K562 (cell line): ENCODE data around the gene LLGL1. TPM values are rescaled to one million over a fixed set of nuclear protein-coding genes. Genes with fewer than 3 reads are reported as not detected.

ENCODE experiments used
- ATAC-seq: fragments of 200-7000 bp; cut with Tn5 transposase; 3 replicates; pipeline ENCODE4 v1.9.1; 2020; ENCODE audit warnings: moderate library complexity
- BruUV-seq: library from RNA; stranded (reverse); fragments of 400-500 nt; replicated peaks from 2 replicates; lab custom pipeline; 2021; lab: Mats Ljungman, UMichigan
- CTCF ChIA-PET: fragments of 300-600 bp; formaldehyde crosslinking; extraction: SDS; loops from one replicate; lab custom pipeline; 2021; ENCODE audit warnings: low intra/inter-chr PET ratio; lab: Yijun Ruan, JAX
- POLR2A ChIA-PET: fragments of 300-600, 350-650 bp; sonication (Branson Sonifier 250); formaldehyde crosslinking; extraction: SDS; loops from one replicate; lab custom pipeline; 2021; ENCODE audit warnings: antibody characterized with exemption, inconsistent platforms; lab: Yijun Ruan, JAX
- DNase-seq, 4 experiments: peaks; one replicate each; pipeline versions ENCODE4 v3.0.0 to v3.0.0-alpha.2; 2011 to 2018; ENCODE audit warnings: low spot score in 3 of 4, mixed read lengths in 3 of 4; ENCODE audit errors: extremely low read depth in 1 of 4
- FAIRE-seq: peaks from 2 replicates; lab custom pipeline; 2011; peaks lifted over from hg19 to GRCh38; lab: Jason Lieb, UNC
- H2AFZ ChIP-seq: 2 replicates; pipeline ENCODE4 v1.6.0; 2011; ENCODE audit warnings: low read depth, low read length, control low read depth, inconsistent platforms
- H3K27ac ChIP-seq: fragments of 200-600 bp; 3 replicates; pipeline ENCODE4 v1.8.0; 2011; ENCODE audit warnings: low read depth, mild to moderate bottlenecking, control low read depth, inconsistent platforms, low read length, moderate library complexity, mixed read lengths; ENCODE audit errors: extremely low read depth
- H3K27me3 ChIP-seq, 2 experiments: fragments of 300-600 bp in 1 of 2; 2 replicates in 1 of 2; 3 replicates in 1 of 2; pipeline versions ENCODE4 v1.6.0 to v1.8.0; 2011; ENCODE audit warnings: inconsistent platforms in 2 of 2, low read length in 2 of 2, mild to moderate bottlenecking in 1 of 2, mixed read lengths in 1 of 2, moderate library complexity in 1 of 2; ENCODE audit not compliant: control insufficient read depth in 2 of 2, insufficient read depth in 2 of 2
- H3K36me3 ChIP-seq: fragments of 300-600 bp; 3 replicates; pipeline ENCODE4 v1.8.0; 2011; ENCODE audit warnings: mild to moderate bottlenecking, low read length, inconsistent platforms; ENCODE audit not compliant: control insufficient read depth, insufficient read depth
- H3K4me1 ChIP-seq, 2 experiments: fragments of 200-600 bp in 1 of 2; replicated peaks in 1 of 2; 2 replicates in 1 of 2; 3 replicates in 1 of 2; pipeline versions ENCODE4 v1.5.1 to v1.8.0; 2011; ENCODE audit warnings: inconsistent platforms in 2 of 2, low read length in 2 of 2, mild to moderate bottlenecking in 1 of 2, mixed read lengths in 1 of 2, moderate library complexity in 1 of 2; ENCODE audit not compliant: control insufficient read depth in 2 of 2, insufficient read depth in 2 of 2
- H3K4me2 ChIP-seq: 2 replicates; pipeline ENCODE4 v1.6.1; 2011; ENCODE audit warnings: low read length, control low read depth, inconsistent platforms, mixed read lengths; ENCODE audit not compliant: insufficient read depth
- H3K4me3 ChIP-seq: fragments of 200-600 bp; sonication (generic), shearing (Covaris generic); 2 replicates; pipeline ENCODE4 v1.5.1; 2016; ENCODE audit warnings: control low read depth, inconsistent platforms
- H3K79me2 ChIP-seq: fragments of 200-600 bp; 3 replicates; pipeline ENCODE4 v1.8.0; 2011; ENCODE audit warnings: low read length, inconsistent platforms; ENCODE audit not compliant: control insufficient read depth, insufficient read depth
- H3K9ac ChIP-seq, 2 experiments: 2 replicates each; pipeline versions ENCODE4 v1.6.0 to v1.6.1; 2011; ENCODE audit warnings: low read depth in 2 of 2, low read length in 2 of 2, control low read depth in 1 of 2, inconsistent platforms in 1 of 2, mild to moderate bottlenecking in 1 of 2, mixed read lengths in 1 of 2; ENCODE audit not compliant: insufficient read depth in 1 of 2
- H3K9me1 ChIP-seq: one replicate; pipeline ENCODE4 v1.6.0; 2011; ENCODE audit warnings: inconsistent platforms, mild to moderate bottlenecking, low read length, moderate library complexity; ENCODE audit not compliant: control insufficient read depth, insufficient read depth
- H3K9me3 ChIP-seq: replicated peaks from 2 replicates; pipeline ENCODE4 v1.5.1; 2011; ENCODE audit warnings: low read depth, low read length, inconsistent platforms; ENCODE audit not compliant: control insufficient read depth, insufficient read depth
- H4K20me1 ChIP-seq: replicated peaks from 2 replicates; pipeline ENCODE4 v1.6.1; 2011; ENCODE audit warnings: low read length, inconsistent platforms, mixed read lengths; ENCODE audit not compliant: control insufficient read depth, insufficient read depth
- CREB3L1 ChIP-seq: fragments of 450-650 bp; IDR thresholded peaks from 2 replicates; pipeline ENCODE4 v1.6.1; 2014; ENCODE audit warnings: low read depth, mild to moderate bottlenecking, moderate library complexity, borderline replicate concordance
- CTCF ChIP-seq, 3 experiments: IDR thresholded peaks in 2 of 3; conservative IDR thresholded peaks in 1 of 3; 2 replicates each; pipeline ENCODE4 v1.5.1; 2011 to 2012; ENCODE audit warnings: low read length in 3 of 3, mild to moderate bottlenecking in 3 of 3, control low read depth in 2 of 3, improper control_type of control experiment in 1 of 3, inconsistent platforms in 1 of 3, low read depth in 1 of 3, mixed read lengths in 1 of 3, moderate library complexity in 1 of 3; ENCODE audit not compliant: insufficient read depth in 2 of 3
- CTCFL ChIP-seq: IDR thresholded peaks from 2 replicates; pipeline ENCODE4 v1.6.1; 2011; ENCODE audit warnings: borderline replicate concordance, low read depth, mild to moderate bottlenecking, moderate library complexity, low read length; ENCODE audit not compliant: insufficient read depth, poor library complexity, severe bottlenecking
- PRDM10 ChIP-seq: fragments of 450-650 bp; IDR thresholded peaks from 2 replicates; pipeline ENCODE4 v1.6.1; 2018; ENCODE audit not compliant: partially characterized antibody
- PTBP1 ChIP-seq: fragments of 200-400 bp; formaldehyde crosslinking; IDR thresholded peaks from 2 replicates; pipeline ENCODE4 v1.6.1; 2017; ENCODE audit warnings: low read depth, low read length
- THRA ChIP-seq: fragments of 450-650 bp; IDR thresholded peaks from 2 replicates; pipeline ENCODE4 v1.6.1; 2017; ENCODE audit warnings: mild to moderate bottlenecking, moderate library complexity
- ZNF23 ChIP-seq: fragments of 250-450 bp; sonication (Bioruptor Pico); IDR thresholded peaks from 2 replicates; pipeline ENCODE4 v1.4.0; 2020; ENCODE audit warnings: mild to moderate bottlenecking
- ZNF764 ChIP-seq: fragments of 250-450 bp; sonication (Bioruptor Pico); IDR thresholded peaks from 2 replicates; pipeline ENCODE4 v1.4.0; 2020; ENCODE audit warnings: low read depth, mild to moderate bottlenecking, moderate library complexity
- WGBS: fragments of 100-300 bp; shearing (Covaris generic); methylation state at CpG from one replicate; pipeline ENCODE4 v1.1.6; 2016; ENCODE audit warnings: low coverage, mixed read lengths; ENCODE audit not compliant: insufficient coverage; ENCODE audit errors: missing lambda C conversion rate; 5-methylcytosine and 5-hydroxymethylcytosine counted together
- in situ Hi-C: fragments of 300-500 bp; cut with MboI; formaldehyde crosslinking; loops from 4 replicates; pipeline ENCODE4 v1.15.0; 2018; ENCODE audit warnings: inconsistent platforms, mixed read lengths
- intact Hi-C: fragments of 100-400 bp; cut with micrococcal nuclease; formaldehyde crosslinking; loops from 2 replicates; pipeline ENCODE4 v1.14.2; 2022
- polyA plus RNA-seq, 8 experiments: library from polyadenylated mRNA; depleted of rRNA in 4 of 8; stranded (reverse) in 5 of 8; unstranded in 3 of 8; fragments of >200 nt; fragmentation: Nextera tagmentation in 2 of 8; fragmentation: Illumina TruSeq in 1 of 8; extraction: Ambion mirVana in 2 of 8; extraction: Trizol in 1 of 8; gene quantifications; 2 replicates each; pipeline versions ENCODE4 v1.2.1 to v1.2.3, GENCODE V29; 2011 to 2014; ENCODE audit warnings: inconsistent platforms in 1 of 8, missing spikeins in 1 of 8
- total RNA-seq, 7 experiments: library from RNA; depleted of rRNA in 6 of 7; stranded (reverse); fragments of >200 nt in 6 of 7; fragmentation: Illumina TruSeq in 2 of 7; extraction: Trizol in 2 of 7; gene quantifications; 2 replicates each; pipeline versions ENCODE4 v1.2.1 to v1.2.3, GENCODE V29; 2011 to 2021; ENCODE audit warnings: low replicate concordance in 1 of 7

The LLGL1 gene
- total and polyA plus RNA-seq, 9 of the 15 experiments (the other 6 are each of a cell fraction or from before 2014, with no cell fraction given) = 0.11 to 12.9 (median 5.3) TPM; not detected in 1

GRCh38 chr17:18191236-18191667 is 34.2 kb upstream of the LLGL1 start (continued):
- TF ChIP-seq ZNF23 (CRISPR knock-in tag) (no peak), ZNF764 (no peak), THRA (no peak)

GRCh38 chr17:18191967-18192366 is 33.5 kb upstream of the LLGL1 start:
- peak in 1 of 4 experiments; percentile 37 for DNase-seq
- no peak for FAIRE-seq
- Histone ChIP-seq H3K9me1 (no peaks in the 10 kb centered on the region), H2AFZ (no peak overlapping the region), H3K9ac (no peak overlapping the region), H3K4me1 (peaks cover 11 to 23% of the 10 kb centered on the region in 2 experiments; a peak in 4 of 5 replicates), H3K27ac (no peak overlapping the region), H3K36me3 (peaks cover 80% of the 10 kb centered on the region; the same call in 2 of the 3 replicates), H3K4me2 (no peak overlapping the region), H3K79me2 (peaks cover 86% of the 10 kb centered on the region), H3K4me3 (no peak overlapping the region), H4K20me1 (peaks cover 26% of the 10 kb centered on the region), H3K27me3 (no peaks in the 10 kb centered on the region), H3K9me3 (no peaks in the 10 kb centered on the region)
- intact Hi-C loops = no loop called here
- in situ Hi-C loops = no loop called here
- ATAC-seq = peak; percentile 84
- POLR2A ChIA-PET = interaction anchor here (0.6 to 1.4 kb wide), 3 partner anchors 8 to 31 kb away, joined by 3 to 4 read pairs (median 3); no protein-coding TSS in a partner anchor
- no TSS peak for BruUV-seq
- CTCF ChIA-PET = no interaction called here
- WGBS = 45% methylated on average over 2 of the region's 2 CpGs
- TF ChIP-seq CTCF (IDR thresholded peaks at IDR 0.05 in 2 of 3, conservative IDR thresholded peaks at IDR 0.05 in 1 of 3; ENCODE audit: insufficient read depth in 2 of 3, low read depth in 1 of 3, low read length in 3 of 3) (peak; percentile 32 to 38 (median 34); a peak in 5 of 6 replicates), CTCFL (peak; percentile 5), PRDM10 (peak; percentile 35), PTBP1 (no peak), CREB3L1 (no peak)
